SK-N-SH (cell line): ENCODE data around the gene COL5A1.

Experiments
- MAX ChIP-seq: IDR thresholded peaks from 2 replicates; pipeline ENCODE4 v1.4.0; 2012; ENCODE audit warnings: low read depth
- REST ChIP-seq: IDR thresholded peaks from 2 replicates; pipeline ENCODE4 v1.6.1; 2012; ENCODE audit warnings: mild to moderate bottlenecking, low read depth, low read length, moderate library complexity
- SMC3 ChIP-seq: IDR thresholded peaks from 2 replicates; pipeline ENCODE4 v1.6.1; 2012; ENCODE audit warnings: low read depth, low read length, improper control_type of control experiment
- TF ChIP-seq, protein P1 (sequence below): fragments of 150-350 bp; IDR thresholded peaks from 2 replicates; pipeline ENCODE4 v1.6.1; 2017; ENCODE audit warnings: antibody characterized with exemption, low read length, low read depth, borderline replicate concordance
- TF ChIP-seq, protein P2 (sequence below): fragments of 200-600 bp; sonication (generic); IDR thresholded peaks from 2 replicates; pipeline ENCODE4 v1.6.1; 2017; ENCODE audit warnings: antibody characterized with exemption, mild to moderate bottlenecking, moderate library complexity

DNA sequence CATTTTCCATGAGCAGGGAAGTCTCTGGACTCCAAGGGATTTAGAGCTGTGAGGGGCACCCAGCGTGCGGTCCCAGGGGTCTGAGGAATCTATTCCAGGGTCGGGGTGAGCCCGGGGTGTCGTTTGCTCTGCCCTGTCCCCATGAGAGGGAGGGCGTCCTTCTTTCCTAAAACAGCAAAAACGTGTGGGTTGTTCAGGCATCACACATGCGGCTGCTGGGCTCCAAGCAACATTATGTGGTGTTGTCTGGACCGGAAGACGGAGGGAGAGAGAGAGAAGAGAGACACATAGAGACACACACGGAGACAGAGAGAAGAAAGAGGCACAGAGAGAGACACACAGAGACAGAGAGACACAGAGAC, 42.7 kb upstream of the COL5A1 start:
- TF ChIP-seq SMC3 (no peak), MAX (no peak), REST (no peak)
- TF ChIP-seq, protein P1, sequence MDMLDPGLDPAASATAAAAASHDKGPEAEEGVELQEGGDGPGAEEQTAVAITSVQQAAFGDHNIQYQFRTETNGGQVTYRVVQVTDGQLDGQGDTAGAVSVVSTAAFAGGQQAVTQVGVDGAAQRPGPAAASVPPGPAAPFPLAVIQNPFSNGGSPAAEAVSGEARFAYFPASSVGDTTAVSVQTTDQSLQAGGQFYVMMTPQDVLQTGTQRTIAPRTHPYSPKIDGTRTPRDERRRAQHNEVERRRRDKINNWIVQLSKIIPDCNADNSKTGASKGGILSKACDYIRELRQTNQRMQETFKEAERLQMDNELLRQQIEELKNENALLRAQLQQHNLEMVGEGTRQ: no peak
- TF ChIP-seq, protein P2, sequence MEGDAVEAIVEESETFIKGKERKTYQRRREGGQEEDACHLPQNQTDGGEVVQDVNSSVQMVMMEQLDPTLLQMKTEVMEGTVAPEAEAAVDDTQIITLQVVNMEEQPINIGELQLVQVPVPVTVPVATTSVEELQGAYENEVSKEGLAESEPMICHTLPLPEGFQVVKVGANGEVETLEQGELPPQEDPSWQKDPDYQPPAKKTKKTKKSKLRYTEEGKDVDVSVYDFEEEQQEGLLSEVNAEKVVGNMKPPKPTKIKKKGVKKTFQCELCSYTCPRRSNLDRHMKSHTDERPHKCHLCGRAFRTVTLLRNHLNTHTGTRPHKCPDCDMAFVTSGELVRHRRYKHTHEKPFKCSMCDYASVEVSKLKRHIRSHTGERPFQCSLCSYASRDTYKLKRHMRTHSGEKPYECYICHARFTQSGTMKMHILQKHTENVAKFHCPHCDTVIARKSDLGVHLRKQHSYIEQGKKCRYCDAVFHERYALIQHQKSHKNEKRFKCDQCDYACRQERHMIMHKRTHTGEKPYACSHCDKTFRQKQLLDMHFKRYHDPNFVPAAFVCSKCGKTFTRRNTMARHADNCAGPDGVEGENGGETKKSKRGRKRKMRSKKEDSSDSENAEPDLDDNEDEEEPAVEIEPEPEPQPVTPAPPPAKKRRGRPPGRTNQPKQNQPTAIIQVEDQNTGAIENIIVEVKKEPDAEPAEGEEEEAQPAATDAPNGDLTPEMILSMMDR: no peak
